Stimulated activated CD8-positive, alpha-beta memory T cell treated with anti-CD3 and anti-CD28 coated beads, Interleukin-12 subunit alpha, Interleukin-12 subunit beta, amount 100 ng/mL, for 4 hours (primary cell): ENCODE measurements around the gene RAPGEF4.
"Not testable (repeated sequence)": the region's sequence is repeated elsewhere in the genome, so short reads cannot be mapped to it uniquely, and the experiment has no call there.

Source experiments
- DNase-seq: peaks from one replicate; pipeline ENCODE4 v3.0.0-alpha.2; 2020; ENCODE audit warnings: low read depth

The RAPGEF4 gene

GRCh38 chr2:173075056-173075780 lies 339.6 kb downstream of the RAPGEF4 start:
- DNase-seq: no peak

GRCh38 chr2:173075781-173076580 lies 340.3 kb downstream of the RAPGEF4 start, which contains the start of gene MAP3K20:
Gene MAP3K20 (plus strand): TSS chr2:173075846. CDS start chr2:173091032, 15,186 bp downstream.
- DNase-seq: peak; percentile 17

DNA sequence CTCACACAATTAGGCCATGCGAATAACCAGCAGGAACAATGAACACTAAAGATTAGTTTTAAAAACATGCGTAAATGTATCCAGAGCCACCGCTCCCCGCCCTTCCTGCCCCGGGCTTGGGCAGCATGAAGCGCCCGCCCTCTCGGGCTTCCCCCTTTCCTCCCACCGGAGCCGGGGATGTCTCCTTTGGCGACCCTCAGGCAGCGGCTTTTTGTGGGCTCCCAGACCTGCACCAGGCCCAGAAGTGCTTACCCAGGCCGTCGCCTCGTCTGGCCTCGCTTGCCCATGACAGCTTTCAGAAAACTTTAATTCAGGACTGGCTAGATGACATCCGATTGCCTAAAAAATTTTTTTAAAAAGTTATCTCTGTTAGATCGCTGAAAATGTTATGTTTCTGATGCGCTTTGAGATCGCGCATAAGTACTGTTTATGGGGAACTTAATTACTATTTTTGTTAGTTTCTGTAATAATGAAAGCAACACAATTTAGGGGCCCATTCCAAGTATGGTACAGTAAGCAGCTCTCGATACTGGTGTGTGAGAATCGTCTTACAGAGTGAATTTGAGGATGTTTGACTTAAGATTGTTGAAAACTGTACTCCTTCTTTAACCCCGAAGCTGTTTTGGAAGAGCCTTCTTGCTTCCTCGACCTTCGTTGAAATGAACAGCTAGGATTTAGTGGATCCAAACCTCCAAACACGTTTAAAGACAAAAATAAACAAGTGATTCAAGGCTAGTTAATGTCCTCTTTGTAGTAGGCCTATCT lies 341.1 kb downstream of the RAPGEF4 start:
- DNase-seq: no peak

GRCh38 chr2:173077506-173078177 lies 342.0 kb downstream of the RAPGEF4 start:
- no peak for DNase-seq

DNA sequence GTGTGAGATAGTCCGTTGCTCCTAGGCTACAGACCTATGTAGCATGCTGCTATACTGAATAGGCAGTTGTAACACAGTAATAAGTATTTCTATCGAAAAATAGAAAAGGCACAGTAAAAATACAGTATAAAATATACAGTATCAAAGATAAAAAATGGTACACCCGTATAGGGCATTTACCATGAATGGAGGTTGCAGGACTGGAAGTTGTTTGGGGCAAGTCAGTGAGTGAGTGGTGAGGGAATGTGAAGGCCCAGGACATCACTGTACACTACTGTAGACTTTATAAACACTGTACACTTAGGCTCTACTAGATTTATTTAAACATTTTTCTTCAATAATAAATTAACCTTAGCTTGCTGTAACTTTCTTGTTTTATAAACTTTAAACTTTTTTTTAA lies 343.5 kb downstream of the RAPGEF4 start:
- DNase-seq: no peak

DNA sequence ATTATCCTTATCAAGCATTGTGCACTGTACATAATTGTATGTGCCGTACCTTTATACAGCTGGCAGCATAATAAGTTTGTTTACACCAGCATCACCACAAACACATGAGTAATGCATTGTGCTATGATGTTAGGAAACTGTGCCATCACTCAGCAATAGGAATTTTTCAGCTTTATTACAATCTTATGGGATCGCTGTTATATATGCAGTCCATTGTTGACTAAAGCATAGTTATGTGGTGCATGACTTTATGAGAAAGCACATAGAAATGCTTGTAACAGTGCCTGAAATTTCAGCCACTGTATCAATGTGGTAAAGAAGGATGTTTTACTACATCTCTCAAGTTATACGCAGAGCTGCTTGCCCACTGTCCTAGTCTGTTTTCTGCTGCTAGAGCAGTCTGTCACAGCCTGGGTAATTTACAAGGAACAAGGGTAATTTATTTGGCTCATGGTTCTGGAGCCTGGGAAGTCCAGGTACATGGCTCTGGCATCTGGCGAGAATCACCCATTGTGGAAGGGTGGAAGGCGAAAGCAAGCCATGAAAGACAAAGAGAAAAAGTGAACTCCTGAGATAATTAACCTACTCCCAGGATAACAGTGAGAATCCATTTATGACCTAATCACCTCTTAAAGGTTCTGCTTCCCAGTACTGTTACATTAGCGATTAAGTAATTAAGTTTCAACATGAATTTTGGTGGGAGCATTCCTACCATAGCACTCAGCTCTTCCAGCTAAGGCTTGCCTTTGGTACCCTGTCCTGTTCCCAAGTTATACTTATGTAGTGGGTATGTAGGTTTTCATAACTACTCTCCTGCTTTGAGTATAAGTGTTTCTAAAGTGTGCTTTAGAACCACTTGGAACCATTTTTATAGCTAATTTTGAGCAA lies 344.6 kb downstream of the RAPGEF4 start:
- no peak for DNase-seq

GRCh38 chr2:173086518-173087213 lies 351.0 kb downstream of the RAPGEF4 start:
- no peak for DNase-seq

GRCh38 chr2:173087214-173087581 lies 351.6 kb downstream of the RAPGEF4 start:
- no peak for DNase-seq

DNA sequence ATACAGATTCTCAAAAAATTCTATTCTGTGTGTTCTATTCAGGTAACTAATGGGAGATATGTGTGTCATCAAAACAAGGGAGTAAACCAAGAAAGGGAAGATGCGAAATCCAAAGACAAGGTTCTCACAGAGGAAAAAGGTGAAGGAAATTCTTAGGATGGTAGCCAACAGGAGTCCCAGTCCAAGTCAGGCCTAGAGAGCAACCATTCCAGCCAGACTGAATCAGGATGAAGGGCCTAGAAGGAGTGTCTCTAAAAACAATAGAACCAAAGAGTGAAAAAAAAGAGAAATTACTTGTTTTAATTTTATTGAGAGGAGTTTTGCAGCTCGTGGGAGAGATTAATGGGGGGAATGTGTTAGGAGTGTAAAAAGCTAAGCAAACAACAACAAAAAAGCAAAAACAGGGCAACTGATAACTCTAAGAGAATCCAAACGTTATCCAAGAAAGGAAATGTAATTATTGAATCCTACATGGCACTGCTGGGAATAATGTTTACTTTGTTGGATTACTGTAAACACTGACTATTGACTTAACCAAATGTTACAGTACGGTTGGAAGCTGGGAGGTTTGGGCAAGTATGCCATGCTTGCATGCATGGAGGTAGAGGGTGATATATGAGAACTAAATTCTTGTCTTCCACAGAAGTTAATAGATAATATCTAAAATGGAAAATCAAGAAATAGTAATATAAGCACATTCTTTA lies 352.3 kb downstream of the RAPGEF4 start:
- DNase-seq: no peak

GRCh38 chr2:173090276-173090877 lies 354.7 kb downstream of the RAPGEF4 start:
- no peak for DNase-seq

DNA sequence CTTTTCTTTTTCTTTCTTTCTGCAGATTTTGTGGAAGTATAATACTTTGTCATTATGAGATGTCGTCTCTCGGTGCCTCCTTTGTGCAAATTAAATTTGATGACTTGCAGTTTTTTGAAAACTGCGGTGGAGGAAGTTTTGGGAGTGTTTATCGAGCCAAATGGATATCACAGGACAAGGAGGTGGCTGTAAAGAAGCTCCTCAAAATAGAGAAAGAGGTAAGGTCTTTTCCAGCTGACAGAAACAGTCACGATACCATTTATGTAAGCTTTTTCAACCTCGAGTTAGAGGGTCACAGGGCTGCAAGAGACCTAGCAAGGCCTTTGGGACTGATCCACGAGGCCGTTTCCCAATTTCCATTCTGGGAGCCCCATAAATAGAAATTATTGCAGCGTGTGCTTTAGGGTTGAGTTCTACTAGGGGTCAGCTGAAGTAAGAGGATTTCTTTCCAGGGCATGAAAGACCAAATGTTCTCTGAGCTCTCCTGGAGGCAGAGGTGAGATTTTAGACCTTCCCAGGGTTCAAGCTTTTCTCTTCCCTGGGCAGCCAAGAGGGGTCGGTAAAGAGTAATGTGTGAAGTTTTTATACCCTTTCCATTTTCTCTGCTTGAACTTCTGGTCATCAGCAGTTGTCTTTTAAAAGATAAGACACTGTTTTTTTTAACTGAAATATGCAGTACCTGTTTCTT lies 355.5 kb downstream of the RAPGEF4 start:
- no peak for DNase-seq

- DNase-seq: no peak
Observed at GRCh38 chr2:173091910-173092309, 356.3 kb downstream of the RAPGEF4 start.

GRCh38 chr2:173092844-173093402 lies 357.3 kb downstream of the RAPGEF4 start:
- no peak for DNase-seq

- DNase-seq: not testable (repeated sequence)
Observed at GRCh38 chr2:173093617-173094016, 358.0 kb downstream of the RAPGEF4 start.

GRCh38 chr2:173094731-173095130 lies 359.1 kb downstream of the RAPGEF4 start:
- DNase-seq: no peak

- DNase-seq: no peak
Observed at GRCh38 chr2:173095356-173095755, 359.7 kb downstream of the RAPGEF4 start.

GRCh38 chr2:173099271-173099670 lies 363.6 kb downstream of the RAPGEF4 start:
- no peak for DNase-seq

GRCh38 chr2:173099804-173100203 lies 364.2 kb downstream of the RAPGEF4 start:
- no peak for DNase-seq
